HG02610 (cell line): ENCODE measurements around the gene BAZ2B.
"Not testable (repeated sequence)": the region's sequence is repeated elsewhere in the genome, so short reads cannot be mapped to it uniquely, and the experiment has no call there.

Source experiments
- ATAC-seq: cut with Tn5 transposase; IDR thresholded peaks from one replicate; pipeline ENCODE4 v1.9.1; 2021; ENCODE audit warnings: mild to moderate bottlenecking, moderate library complexity; ENCODE audit not compliant: unreplicated experiment

BAZ2B gene

GRCh38 chr2:159432610-159433009, 183.7 kb downstream of the BAZ2B start:
- no peak for ATAC-seq

GRCh38 chr2:159427048-159427447, 189.3 kb downstream of the BAZ2B start:
- ATAC-seq, result no peak

- ATAC-seq, result no peak
Observed at GRCh38 chr2:159419403-159419802, 196.9 kb downstream of the BAZ2B start.

GRCh38 chr2:159411460-159411859, 204.9 kb downstream of the BAZ2B start:
- ATAC-seq, result no peak

- ATAC-seq, result no peak
Observed at GRCh38 chr2:159410276-159410675, 206.1 kb downstream of the BAZ2B start.

- ATAC-seq, result no peak
Observed at GRCh38 chr2:159409116-159409800, 207.1 kb downstream of the BAZ2B start.

GRCh38 chr2:159402790-159403189, 213.6 kb downstream of the BAZ2B start:
- no peak for ATAC-seq

- not testable (repeated sequence) for ATAC-seq
Observed at GRCh38 chr2:159402160-159402559, 214.2 kb downstream of the BAZ2B start.

GRCh38 chr2:159399716-159400415, 216.5 kb downstream of the BAZ2B start:
- ATAC-seq, result no peak

GRCh38 chr2:159396799-159397198, 219.5 kb downstream of the BAZ2B start:
- ATAC-seq, result no peak

GRCh38 chr2:159382447-159383028, 233.8 kb downstream of the BAZ2B start:
- ATAC-seq, result no peak

- ATAC-seq, result peak; percentile 50
Observed at GRCh38 chr2:159381574-159381973, 234.8 kb downstream of the BAZ2B start.

- no peak for ATAC-seq
Observed at GRCh38 chr2:159380685-159381239, 235.6 kb downstream of the BAZ2B start.

- ATAC-seq, result peak; percentile 69
Observed at GRCh38 chr2:159379181-159379580, 237.2 kb downstream of the BAZ2B start.

GRCh38 chr2:159375241-159375640, 241.1 kb downstream of the BAZ2B start:
- no peak for ATAC-seq

GRCh38 chr2:159371506-159371905, 244.8 kb downstream of the BAZ2B start:
- no peak for ATAC-seq

GRCh38 chr2:159366538-159366937, 249.8 kb downstream of the BAZ2B start:
- ATAC-seq, result no peak

GRCh38 chr2:159362816-159363251, 253.5 kb downstream of the BAZ2B start:
- ATAC-seq, result no peak

GRCh38 chr2:159362094-159362493, 254.3 kb downstream of the BAZ2B start:
- ATAC-seq, result no peak

- ATAC-seq, result not testable (repeated sequence)
Observed at GRCh38 chr2:159361603-159362002, 254.7 kb downstream of the BAZ2B start.

- ATAC-seq, result no peak
Observed at GRCh38 chr2:159356053-159356554, 260.2 kb downstream of the BAZ2B start.

GRCh38 chr2:159351977-159352376, 264.4 kb downstream of the BAZ2B start:
- ATAC-seq, result no peak
